ENCODE data around the gene KIF19.

The KIF19 gene

GRCh38 chr17:74344658-74345057 is 18.6 kb downstream of the KIF19 start:
- H3K4me3 ChIP-seq (ENCODE audit: low read length) = no peak overlapping the region
- no peak for DNase-seq (ENCODE audit: low read depth)
- no peak for TF ChIP-seq CTCF (IDR thresholded peaks at IDR 0.05; ENCODE audit: insufficient read depth, low read depth, low read length, missing control alignments)

GRCh38 chr17:74345433-74346241 is 19.6 kb downstream of the KIF19 start:
- no peak for TF ChIP-seq CTCF (IDR thresholded peaks at IDR 0.05; ENCODE audit: insufficient read depth, low read depth, low read length, missing control alignments)
- DNase-seq (ENCODE audit: low read depth) = peak; percentile 19
- H3K4me3 ChIP-seq (ENCODE audit: low read length) = no peak overlapping the region

- TF ChIP-seq CTCF (IDR thresholded peaks at IDR 0.05; ENCODE audit: insufficient read depth, low read depth, low read length, missing control alignments) = no peak
Observed at GRCh38 chr17:74347646-74348045, 21.6 kb downstream of the KIF19 start.

GRCh38 chr17:74349120-74349519 is 23.1 kb downstream of the KIF19 start:
- TF ChIP-seq CTCF (IDR thresholded peaks at IDR 0.05; ENCODE audit: insufficient read depth, low read depth, low read length, missing control alignments) = no peak
- DNase-seq (ENCODE audit: low read depth) = no peak
- H3K4me3 ChIP-seq (ENCODE audit: low read length) = no peak overlapping the region

More at GRCh38 chr17:74347646-74348045, 21.6 kb downstream of the KIF19 start:
- H3K4me3 ChIP-seq (ENCODE audit: low read length) = no peak overlapping the region
- no peak for DNase-seq (ENCODE audit: low read depth)

- DNase-seq (ENCODE audit: low read depth) = no peak
- H3K4me3 ChIP-seq (ENCODE audit: low read length) = no peak overlapping the region
- TF ChIP-seq CTCF (IDR thresholded peaks at IDR 0.05; ENCODE audit: insufficient read depth, low read depth, low read length, missing control alignments) = no peak
Observed at GRCh38 chr17:74350486-74350885, 24.5 kb downstream of the KIF19 start.

- TF ChIP-seq CTCF (IDR thresholded peaks at IDR 0.05; ENCODE audit: insufficient read depth, low read depth, low read length, missing control alignments) = no peak
- no peak for DNase-seq (ENCODE audit: low read depth)
- H3K4me3 ChIP-seq (ENCODE audit: low read length) = no peak overlapping the region
Observed at GRCh38 chr17:74351552-74352210, 25.7 kb downstream of the KIF19 start.

Measured in epithelial cell of esophagus (primary cell).